Muscle of back (tissue), 13 donors: ENCODE data around the gene ETNK1. TPM values are rescaled to one million over a fixed set of nuclear protein-coding genes. Genes with fewer than 3 reads are reported as not detected.
"Not testable (repeated sequence)": the region's sequence is repeated elsewhere in the genome, so short reads cannot be mapped to it uniquely, and the experiment has no call there.

ENCODE experiments used
- DNase-seq, 3 donors: peaks; one replicate each; pipeline versions ENCODE4 v3.0.0 to v3.0.0-alpha.2; 2013
- long read RNA-seq, 9 donors: transcript quantifications; one replicate each; lab custom pipeline, GENCODE V29; 2026
- polyA plus RNA-seq, 10 donors: library from polyadenylated mRNA; unstranded; fragments of 120-200 nt; gene quantifications; one replicate each; pipeline ENCODE4 v1.2.1, GENCODE V29; 2013; ENCODE audit not compliant: insufficient read length in 10 of 10

ETNK1 gene, protein sequence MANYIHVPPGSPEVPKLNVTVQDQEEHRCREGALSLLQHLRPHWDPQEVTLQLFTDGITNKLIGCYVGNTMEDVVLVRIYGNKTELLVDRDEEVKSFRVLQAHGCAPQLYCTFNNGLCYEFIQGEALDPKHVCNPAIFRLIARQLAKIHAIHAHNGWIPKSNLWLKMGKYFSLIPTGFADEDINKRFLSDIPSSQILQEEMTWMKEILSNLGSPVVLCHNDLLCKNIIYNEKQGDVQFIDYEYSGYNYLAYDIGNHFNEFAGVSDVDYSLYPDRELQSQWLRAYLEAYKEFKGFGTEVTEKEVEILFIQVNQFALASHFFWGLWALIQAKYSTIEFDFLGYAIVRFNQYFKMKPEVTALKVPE
- polyA plus RNA-seq = 10 to 100 TPM; 16.4 to 27.9 (median 23.2) TPM
- long read RNA-seq, donor 1, full-length matches to known transcripts = 4 of 4 reads
- long read RNA-seq, donor 1, partial matches to known transcripts = 0 of 4 reads
- long read RNA-seq, donor 1, other reads (novel, unspliced or antisense) = 0 of 4 reads
- long read RNA-seq, donor 2, full-length matches to known transcripts = 2 of 2 reads
- long read RNA-seq, donor 2, partial matches to known transcripts = 0 of 2 reads
- long read RNA-seq, donor 2, other reads (novel, unspliced or antisense) = 0 of 2 reads
- long read RNA-seq, donor 3 = 0 reads
- long read RNA-seq, donor 4, full-length matches to known transcripts = 4 of 4 reads
- long read RNA-seq, donor 4, partial matches to known transcripts = 0 of 4 reads
- long read RNA-seq, donor 4, other reads (novel, unspliced or antisense) = 0 of 4 reads
- long read RNA-seq, donor 5, full-length matches to known transcripts = 6 of 6 reads
- long read RNA-seq, donor 5, partial matches to known transcripts = 0 of 6 reads
- long read RNA-seq, donor 5, other reads (novel, unspliced or antisense) = 0 of 6 reads
- long read RNA-seq, donor 6, full-length matches to known transcripts = 8 of 8 reads
- long read RNA-seq, donor 6, partial matches to known transcripts = 0 of 8 reads
- long read RNA-seq, donor 6, other reads (novel, unspliced or antisense) = 0 of 8 reads
- long read RNA-seq, donor 7, full-length matches to known transcripts = 5 of 5 reads
- long read RNA-seq, donor 7, partial matches to known transcripts = 0 of 5 reads
- long read RNA-seq, donor 7, other reads (novel, unspliced or antisense) = 0 of 5 reads
- long read RNA-seq, donor 8, full-length matches to known transcripts = 7 of 7 reads
- long read RNA-seq, donor 8, partial matches to known transcripts = 0 of 7 reads
- long read RNA-seq, donor 8, other reads (novel, unspliced or antisense) = 0 of 7 reads
- long read RNA-seq, donor 9, full-length matches to known transcripts = 1 of 1 reads
- long read RNA-seq, donor 9, partial matches to known transcripts = 0 of 1 reads
- long read RNA-seq, donor 9, other reads (novel, unspliced or antisense) = 0 of 1 reads

DNA sequence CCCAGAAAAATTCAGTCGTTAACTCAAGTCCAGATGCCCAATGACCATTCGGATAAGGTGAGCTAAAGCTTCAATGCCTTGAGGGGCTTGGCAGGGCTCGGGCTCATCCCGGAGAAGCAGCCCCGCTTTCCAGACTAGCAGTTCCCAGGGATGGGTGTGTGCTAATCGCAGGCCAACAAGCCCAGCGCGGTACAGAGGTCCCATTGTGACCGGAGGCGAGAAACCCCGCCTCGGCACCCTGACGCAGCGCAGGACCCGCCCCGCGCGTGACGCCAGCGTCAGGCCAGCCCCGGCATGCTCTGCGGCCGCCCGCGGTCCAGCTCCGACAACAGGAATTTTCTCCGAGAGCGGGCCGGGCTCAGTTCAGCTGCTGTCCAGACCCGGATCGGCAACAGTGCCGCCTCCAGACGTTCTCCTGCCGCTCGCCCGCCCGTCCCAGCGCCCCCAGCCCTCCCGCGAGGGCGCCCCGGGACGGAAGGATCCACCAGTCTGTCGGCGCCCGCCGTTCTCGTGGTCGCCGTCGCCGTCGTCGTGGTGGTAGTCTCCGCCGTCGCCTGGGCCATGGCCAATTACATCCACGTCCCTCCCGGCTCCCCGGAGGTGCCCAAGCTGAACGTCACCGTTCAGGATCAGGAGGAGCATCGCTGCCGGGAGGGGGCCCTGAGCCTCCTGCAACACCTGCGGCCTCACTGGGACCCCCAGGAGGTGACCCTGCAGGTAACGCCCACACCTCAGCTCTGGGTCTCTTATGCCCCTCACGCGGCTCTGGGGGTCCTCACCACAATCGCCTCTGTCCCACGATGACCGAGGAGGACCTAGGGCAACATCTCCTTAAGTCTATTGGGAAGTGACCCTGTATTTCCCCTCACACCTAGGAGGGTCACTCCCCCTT, at the start of gene ETNK1:
Gene ETNK1, plus strand, starts transcription at position 302 of the 892 bp plus-strand sequence. Its CDS starts 260 bp downstream, at position 562.
- peak; percentile 92 to 98 (median 95) for DNase-seq

DNA sequence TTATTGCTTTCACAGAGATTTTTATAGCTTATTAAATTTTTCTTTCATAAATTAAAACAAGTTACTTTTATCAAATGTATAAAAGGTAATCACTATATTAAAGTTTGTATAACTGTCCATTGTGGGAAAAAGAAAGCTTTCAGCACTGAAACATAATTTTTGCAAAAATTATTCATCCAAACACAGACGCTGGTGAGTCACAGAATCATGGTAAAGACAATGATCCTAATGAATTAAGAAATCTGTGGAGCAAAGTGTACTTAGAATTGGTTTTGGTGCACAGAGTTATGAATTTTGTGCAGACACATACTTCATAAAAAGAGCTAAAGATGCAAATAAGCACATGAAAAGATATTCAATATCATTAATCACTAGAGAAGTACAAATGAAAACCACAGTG, 48.9 kb upstream of the ETNK1 start:
- DNase-seq = no peak

DNA sequence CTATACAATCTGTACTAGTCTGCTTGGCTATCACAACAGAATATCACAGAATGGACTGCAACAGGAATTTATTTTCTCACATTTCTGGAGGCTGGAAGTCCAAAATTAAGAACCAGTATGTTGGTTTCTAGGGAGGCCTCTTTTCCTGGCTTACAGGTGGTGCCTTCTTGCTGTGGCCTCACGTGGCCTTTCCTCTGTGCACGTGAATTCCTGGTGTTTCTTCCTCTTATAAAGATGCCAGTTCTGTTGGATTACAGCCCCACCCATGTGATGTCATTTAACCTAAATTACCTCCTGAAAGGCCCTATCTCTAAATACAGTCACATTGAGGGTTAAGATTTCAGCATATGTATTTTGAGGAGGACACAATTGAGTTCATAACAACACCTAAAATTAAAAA, 48.5 kb upstream of the ETNK1 start:
- DNase-seq = no peak

DNA sequence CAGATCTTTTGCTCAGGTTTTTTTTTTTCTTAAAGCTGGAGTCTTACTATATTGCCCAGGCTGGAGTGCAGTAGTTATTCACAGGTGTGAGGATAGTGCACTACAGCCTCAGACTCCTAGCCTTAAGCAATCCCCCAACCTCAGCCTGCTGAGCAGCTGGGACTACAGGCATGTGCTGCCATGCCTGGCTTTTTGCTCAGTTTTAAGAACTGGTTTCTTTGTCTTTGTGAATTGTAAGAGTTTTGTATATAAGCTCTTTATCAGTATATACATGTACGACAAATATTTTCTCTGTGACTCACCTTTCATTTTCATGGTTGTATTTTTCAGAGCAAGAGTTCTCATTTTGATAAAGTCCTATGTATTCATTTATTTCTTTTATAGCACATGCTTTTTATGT, 47.3 kb upstream of the ETNK1 start:
- DNase-seq = no peak

DNA sequence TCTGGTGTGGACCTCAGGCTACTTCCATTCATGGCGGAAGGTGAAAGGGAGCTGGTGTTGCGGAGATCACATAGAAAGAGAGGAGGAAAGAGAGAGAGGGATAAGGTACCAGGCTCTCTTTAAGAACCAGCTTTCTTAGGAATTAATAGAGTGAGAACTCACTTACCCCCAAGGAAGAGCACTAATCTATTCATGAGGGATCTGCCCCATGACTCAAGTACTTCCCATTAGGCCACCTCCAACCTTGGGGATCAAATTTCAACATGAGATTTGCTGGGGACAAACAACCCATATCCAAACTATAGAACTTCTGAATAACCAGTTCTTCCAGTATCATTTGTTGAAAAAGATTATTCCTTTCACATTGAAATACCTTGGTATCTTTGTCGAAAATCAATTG, 46.6 kb upstream of the ETNK1 start:
- no peak for DNase-seq

DNA sequence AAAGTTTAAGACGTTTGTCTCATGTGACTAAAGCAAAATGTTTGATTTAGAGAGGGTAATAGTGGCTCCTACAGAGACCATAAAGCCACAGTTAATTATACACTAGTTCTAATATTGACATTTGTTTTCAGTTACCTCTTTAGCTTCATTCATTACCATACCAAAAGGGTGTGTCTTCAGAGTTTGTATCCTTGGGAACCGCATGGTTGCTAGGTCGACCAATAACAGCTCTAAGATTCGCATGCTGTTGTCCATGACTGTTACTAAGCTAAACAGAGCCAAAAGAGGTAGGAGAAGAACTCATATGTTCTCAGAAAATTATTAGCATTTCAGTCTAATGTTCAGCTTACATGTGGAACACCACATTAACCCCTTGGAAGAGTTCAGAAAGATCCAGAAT, 36.2 kb upstream of the ETNK1 start:
- no peak for DNase-seq

DNA sequence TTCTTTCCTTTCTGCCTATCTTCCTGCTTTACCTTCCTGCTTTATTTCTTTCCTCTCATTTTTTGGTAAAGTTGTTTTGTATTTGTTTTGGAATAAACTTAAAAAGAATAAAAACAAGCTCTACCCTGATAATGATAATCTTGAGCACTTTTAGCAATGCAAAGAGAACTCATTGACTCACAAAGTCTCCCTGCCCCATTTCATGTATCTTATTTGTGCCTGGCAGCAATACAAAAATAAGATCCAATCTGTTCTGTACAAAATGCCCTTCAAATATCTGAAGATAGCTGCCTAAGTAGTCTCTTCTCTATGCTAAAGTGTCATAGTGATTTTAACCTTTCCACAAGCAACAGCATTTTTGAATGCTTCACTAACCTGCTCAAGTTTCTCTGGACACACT, 31.1 kb upstream of the ETNK1 start:
- no peak for DNase-seq

DNA sequence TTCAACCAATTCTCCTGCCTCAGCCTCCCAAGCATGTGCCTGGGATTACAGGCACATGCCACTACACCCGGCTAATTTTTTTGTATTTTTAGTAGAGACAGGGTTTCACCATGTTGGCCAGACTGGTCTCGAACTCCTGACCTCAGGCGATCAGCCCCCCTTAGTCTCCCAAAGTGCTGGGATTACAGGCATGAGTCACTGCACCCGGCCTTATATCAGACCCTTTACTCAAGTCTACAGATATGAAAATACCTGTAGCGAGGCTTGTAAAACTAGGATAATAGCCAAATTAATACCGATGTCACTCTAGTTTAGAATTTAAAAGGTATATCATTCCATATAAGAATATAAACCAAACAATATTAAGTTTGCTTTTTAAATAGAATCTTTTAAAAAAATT, 27.4 kb upstream of the ETNK1 start:
- DNase-seq = not testable (repeated sequence)

DNA sequence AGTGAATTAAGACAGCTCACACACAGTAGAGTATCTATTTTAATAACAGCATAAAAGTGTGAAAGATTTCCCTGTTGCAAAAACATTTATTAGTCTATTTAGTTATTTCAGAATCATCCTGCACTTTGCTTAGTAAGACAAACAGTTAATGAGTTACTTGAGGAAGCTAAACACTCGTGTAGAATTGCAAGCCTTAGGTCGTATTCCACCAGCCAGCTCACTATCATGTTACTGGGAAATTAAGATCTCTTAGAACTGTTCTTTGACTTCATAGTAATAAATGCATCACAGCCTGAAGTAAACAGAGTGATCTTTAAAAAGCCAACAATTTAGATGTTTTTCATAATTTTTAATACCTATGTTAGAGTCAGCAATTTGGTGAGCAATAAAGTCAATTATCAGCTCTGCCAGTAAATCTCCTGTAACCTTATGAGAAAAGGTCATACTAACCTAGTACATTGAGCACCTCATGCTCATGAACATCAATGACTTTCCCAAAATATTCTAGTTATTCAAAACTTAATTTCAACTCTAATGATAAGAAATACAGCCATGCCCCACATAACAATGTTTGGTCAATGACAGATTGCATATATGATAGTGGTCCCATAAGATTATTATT, 26.7 kb upstream of the ETNK1 start:
- no peak for DNase-seq

DNA sequence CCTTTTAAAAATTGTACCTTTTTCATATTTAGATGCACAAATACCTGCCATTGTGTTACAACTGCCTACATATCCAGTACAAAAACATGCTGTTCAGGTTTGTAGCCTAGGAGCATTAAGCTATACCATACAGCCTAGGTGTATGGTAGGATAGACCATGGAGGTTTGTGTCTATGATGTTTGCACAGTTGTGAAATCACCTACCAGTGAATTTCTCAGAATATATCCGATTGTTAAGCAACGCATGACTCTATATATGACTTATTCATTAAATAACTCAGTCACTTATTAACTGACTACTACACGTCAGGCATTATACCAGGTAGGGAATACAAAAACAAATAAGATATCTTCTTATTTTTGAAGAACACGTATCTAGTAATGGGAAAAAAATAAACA, 26.2 kb upstream of the ETNK1 start:
- DNase-seq = no peak

DNA sequence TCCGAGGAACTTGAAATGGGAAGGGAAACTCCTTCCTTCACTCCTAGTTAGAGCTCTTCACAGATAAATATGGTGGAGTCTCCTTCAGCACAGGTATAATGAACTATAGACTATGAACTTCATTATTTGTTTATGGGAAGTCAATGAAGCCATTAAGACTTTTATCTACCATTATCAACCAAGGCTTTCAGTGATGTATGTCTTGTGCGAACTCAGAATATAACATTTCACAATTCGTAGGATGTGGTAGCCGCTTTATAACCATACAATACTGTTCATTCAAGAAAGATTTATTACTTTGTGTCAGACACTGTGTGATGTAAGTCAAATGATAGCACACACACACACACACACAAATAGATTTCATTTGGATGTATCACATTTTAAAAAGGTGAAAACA, 24.8 kb upstream of the ETNK1 start:
- DNase-seq = no peak

DNA sequence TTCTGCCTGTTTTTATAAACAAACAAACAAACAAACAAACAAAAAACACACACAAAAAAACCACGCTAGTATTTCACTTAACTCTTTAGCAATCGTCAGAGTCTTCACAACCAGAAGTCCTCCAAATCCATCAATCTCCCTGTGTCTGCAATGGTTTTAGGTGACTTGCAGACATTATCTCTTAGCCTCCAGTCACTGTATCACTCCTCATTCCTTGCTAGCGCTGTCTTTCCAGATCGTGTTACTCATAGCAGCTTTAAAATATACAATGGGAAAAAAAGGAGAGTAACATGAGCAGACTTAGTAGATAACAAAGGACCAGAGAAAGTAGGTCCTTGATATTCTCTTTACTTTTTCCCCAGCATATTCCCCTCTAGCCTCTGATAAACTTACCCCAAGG, 15.5 kb upstream of the ETNK1 start:
- DNase-seq = no peak

DNA sequence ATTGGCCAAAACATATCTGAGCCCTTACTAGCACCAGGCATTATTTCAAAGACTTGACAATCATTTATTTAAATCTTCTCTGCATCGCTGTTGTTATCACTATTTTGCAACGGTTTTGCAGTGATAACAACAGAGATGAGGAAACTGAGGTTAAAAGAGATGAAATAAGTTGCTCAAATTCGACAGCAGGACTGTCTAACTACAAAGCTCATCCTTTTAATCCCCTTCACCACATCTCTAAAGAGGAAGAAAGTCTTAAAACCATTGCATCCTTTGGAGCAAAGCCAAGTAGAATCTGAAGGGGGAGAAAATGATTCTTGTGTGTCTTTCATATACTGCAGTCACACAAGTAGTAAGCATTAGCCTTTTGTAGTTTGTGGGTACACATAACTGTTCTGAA, 14.8 kb upstream of the ETNK1 start:
- DNase-seq = no peak

DNA sequence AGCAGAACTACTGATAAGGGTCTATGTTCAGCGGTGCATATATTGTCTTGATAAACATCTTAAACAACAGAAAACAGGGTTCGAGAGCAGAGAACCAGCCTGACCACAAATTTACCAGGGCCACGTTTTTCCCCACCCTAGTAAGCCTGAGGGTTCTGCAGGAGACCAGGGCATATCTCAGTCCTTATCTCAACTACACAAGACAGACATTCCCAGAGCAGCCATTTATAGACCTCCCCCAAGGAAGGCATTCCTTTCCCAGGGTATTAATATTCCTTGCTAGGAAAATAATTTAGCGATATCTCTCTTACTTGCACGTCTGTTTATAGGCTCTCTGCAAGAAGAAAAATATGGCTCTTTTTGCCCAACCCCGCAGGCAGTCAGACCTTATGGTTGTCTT, 12.1 kb upstream of the ETNK1 start:
- not testable (repeated sequence) for DNase-seq

DNA sequence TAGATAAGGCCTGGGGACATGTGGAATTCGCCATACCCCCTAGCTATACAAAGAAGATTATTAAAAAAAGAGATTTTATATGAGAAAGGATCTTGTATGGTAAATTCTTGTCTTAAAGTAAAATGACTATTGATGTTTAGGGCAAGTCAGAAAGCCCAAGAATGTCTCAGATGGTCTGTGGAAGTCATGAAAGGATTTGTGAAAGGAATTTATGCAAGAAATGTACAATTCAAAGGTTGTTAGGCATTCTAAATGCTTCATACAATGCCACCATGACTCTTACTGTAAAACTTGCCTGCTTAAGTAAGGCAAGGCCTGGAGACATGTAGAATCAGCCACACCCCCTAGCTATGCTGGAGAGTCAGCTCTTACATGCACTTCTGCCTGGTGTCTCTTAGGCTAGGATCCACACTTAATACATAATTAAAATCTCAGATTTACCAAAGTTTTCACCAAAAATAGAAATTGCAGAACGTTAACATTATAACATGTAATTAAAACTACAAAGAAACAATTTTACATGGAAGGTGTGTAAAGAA, 8.9 kb upstream of the ETNK1 start:
- DNase-seq = no peak

DNA sequence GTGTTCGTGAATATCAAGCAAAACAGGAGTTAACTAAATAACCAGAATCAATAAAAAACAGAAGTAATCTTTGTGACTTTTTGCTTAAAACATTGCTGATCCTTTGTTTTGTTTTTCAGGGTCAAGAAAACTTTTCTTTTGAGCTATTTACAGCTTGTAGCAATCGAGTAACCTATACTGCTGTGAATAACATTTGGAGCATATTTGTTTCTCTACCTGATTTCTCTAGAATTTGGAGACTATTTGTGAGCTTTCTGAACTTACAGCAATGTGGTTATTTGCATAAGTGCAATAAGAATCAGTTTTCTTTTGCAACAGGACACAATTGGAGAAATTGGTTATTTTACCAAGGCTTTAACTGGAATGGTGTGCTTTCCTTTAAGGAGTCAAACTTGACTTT, 7.3 kb upstream of the ETNK1 start:
- DNase-seq = no peak

DNA sequence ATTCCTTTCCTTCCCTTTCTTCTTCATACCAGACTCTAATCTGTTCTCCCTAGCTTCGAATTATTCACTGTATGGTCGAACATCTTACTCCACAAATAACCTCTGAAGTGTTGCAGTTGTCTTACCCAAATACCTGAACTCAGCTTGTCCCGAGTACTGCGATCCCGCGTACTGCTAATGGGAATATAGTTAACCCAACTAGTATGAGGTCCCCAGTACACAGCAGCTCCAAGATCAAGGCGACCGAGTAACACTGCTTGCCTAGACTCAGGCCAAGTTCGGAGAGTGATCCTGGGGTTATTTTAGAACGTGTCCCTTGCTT, 462 bp upstream of the ETNK1 start:
- no peak for DNase-seq

DNA sequence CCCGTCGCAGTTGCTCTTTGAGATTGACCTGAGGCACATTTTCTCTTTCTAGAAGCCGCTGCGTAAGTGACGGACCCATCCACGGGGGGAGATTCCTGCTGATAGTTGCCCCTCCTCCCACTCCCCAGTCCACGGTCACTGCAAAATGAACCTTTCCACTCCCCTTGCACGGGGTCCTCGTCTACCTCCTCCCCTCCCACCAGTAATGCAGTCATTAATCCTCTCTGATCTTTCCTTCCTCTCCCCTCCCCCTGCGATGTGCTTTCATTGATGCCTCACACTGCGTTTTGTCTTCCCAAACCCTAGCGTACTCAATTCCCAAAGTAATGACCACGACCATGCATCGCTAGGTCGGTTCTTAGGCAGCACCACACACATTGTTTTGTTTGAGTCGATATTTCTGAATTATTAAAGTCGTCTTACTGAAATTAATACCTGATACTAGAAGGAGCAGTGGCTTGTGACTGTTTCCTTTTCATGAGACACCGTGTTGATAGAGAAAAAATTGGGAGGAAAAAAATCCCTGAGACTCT, 857 bp downstream of the ETNK1 start:
- DNase-seq = peak; percentile 38 to 85 (median 58)

DNA sequence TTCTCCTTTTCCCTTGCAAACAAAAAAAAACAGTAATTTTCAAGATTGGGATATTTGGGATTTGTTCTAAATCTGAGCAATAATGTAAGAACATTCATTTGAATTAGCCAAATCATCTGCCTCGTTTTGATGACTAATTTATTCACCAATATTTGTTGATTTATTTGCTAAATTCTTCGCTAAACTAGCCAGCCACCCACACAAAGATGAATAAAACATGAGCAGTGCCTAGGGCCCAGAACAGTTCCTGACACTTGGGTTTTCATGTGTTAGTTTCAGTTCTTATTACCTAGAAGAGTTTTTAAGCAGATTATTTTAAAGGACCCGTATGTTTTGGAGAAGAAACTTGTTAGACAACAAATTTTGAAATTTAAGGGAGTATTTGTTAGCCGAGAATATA, 1.4 kb downstream of the ETNK1 start:
- peak; percentile 15 to 50 (median 21) for DNase-seq

DNA sequence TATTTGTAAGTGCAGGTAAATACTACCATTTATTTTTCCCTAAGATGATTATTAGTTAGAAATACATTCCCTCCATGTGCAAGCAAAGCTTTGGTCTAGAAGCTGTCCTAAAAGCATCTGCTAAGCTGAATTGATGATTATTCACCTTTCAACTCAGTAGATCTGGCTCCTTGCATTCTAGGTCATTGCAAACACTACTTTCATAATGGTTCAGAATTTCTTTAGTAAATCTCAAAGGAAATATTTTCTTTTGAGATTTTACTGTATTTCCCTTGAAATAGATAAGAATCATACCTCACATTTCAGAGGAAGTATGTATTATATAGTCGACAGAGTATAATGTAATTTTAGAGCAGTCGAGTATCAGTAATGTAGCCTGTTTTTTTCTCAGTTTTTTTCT, 2.4 kb downstream of the ETNK1 start:
- DNase-seq = no peak
